Measurements from ENCODE around the gene NLGN3. TPM values are rescaled to one million over a fixed set of nuclear protein-coding genes. Genes with fewer than 3 reads are reported as not detected.

NLGN3 gene
- total RNA-seq, 2 donors from 2014 or later: 1.6 to 6.4 TPM

DNA sequence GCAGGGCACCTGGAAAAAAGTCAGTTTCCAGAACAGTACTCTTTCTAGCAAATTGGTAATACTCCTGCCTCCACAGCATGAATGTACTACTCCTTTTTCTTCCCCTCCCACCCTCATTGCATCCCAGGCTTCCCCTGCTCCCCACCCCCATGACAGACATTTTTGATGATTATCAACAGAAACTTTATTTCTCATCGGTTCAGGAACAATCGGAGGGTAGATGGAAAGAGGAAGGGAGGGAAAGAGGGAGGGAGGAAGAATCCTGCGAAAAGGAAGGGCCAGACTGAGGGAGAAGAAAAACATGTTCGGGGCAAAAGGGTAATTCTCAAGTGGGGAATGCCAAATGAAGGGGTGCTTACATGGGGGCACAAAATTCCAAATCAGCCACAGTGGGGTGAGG is 37.4 kb upstream of the NLGN3 start:
- Mint-ChIP-seq H3K4me3 (peak overlapping the region; percentile 99), H3K9me3 (no peaks in the 10 kb centered on the region), H3K36me3 (ENCODE audit: low read depth) (peaks cover 80% of the 10 kb centered on the region), H3K27ac (peak overlapping the region; percentile 96), H3K4me1 (peaks cover 20% of the 10 kb centered on the region), H3K27me3 (no peaks in the 10 kb centered on the region)
- ATAC-seq (replicated peaks): no peak

DNA sequence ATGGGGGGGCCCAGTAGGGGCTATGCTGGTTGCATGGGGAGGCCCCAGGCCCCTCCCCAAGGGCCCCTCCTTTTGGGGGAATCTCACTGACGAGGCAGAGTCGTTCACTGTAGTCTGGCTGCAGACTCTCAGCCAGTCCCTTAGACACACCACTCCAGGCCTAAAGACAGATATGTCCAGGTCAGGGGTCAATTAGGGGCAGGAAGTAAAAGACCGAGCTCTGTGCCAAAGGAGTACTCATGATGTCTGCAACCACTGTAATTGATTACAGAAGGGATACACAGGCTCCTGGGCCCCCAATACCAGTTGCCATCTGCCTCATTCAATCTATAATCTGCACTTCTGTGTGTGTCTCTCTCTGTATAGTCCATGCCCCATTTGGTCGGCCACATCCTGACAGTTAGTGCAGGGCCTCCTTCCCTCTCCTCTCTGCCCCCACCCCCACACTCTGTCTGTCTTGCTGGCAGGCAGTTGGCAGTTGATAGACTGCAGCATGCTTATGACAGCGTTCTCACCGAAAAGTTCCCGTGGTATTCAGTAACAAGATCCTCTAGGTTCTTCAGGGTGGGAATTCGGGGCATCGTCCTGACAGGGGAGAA is 36.8 kb upstream of the NLGN3 start:
- peaks cover 80% of the 10 kb centered on the region for H3K36me3 Mint-ChIP-seq (ENCODE audit: low read depth)
- H3K4me1 Mint-ChIP-seq: peaks cover 20% of the 10 kb centered on the region
- no peaks in the 10 kb centered on the region for H3K9me3 Mint-ChIP-seq
- peak overlapping the region; percentile 96 for H3K27ac Mint-ChIP-seq
- H3K27me3 Mint-ChIP-seq: no peaks in the 10 kb centered on the region
- peak overlapping the region; percentile 99 for H3K4me3 Mint-ChIP-seq
- no peak for ATAC-seq (replicated peaks)

DNA sequence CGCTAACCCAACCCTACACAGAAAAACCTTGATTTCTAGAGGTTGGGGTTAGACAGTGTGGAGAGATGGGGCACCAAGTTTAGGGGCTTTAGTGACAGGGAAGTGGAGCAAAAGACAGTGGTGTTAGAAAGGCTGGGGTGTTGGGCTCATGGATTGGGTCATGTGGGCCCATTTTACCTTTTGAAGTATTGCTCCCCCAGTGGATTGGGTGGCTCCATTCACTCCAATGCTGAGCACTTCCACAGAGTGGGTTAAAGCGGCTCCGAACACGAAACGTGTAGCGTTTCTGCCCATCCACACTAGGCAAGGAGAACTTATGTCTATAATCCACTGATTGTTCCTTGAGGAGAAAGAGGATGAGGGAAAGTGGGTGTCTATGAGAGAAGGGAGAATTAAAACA is 35.6 kb upstream of the NLGN3 start:
- Mint-ChIP-seq H3K27ac (peak overlapping the region; percentile 96), H3K4me1 (peaks cover 24% of the 10 kb centered on the region), H3K36me3 (ENCODE audit: low read depth) (peaks cover 76% of the 10 kb centered on the region), H3K4me3 (peak overlapping the region; percentile 99), H3K27me3 (no peaks in the 10 kb centered on the region), H3K9me3 (no peaks in the 10 kb centered on the region)
- ATAC-seq (replicated peaks): no peak

DNA sequence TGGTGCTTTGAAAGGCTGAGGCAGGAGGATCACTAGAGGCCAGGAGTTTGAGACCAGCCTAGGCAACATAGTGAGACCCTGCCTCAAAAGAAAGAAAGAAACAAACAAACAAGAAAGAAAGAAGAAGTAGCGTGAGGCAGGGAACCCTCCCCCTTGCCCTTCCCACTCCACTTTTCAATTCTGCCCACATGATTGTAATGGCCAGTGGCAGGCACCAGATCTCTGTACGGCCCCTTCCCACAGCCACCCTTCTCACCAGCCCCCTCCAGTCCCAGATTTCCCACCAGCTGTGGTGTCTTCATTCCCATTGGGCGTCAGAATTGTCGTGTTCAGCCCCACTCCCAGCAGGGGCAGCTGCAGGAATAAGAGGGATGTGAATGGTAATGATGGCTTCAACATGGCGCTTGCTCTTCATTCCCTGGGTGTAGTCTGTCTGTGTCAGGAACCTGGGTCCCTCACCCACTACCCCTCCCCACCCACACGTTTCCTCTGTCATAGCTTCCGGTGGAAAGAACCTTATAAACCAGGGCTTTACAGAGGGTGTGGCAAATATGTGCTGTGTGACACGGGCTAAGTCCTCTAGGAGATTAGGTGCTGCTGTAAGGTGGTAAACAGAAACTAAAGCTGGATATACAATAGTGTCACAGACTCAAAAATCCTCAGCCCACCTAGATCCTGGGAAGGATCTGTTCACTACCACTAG is 33.3 kb upstream of the NLGN3 start, which contains the start of gene IL2RG:
Gene IL2RG (minus strand): TSS at position 437 of the 703 bp plus-strand sequence. CDS start 38 bp downstream, at position 399.
- Mint-ChIP-seq H3K27ac (peak within 1 kb of the TSS; percentile 96), H3K4me3 (peak within 1 kb of the TSS; percentile 99), H3K27me3 (no peaks in the 10 kb centered on the region), H3K9me3 (no peaks in the 10 kb centered on the region), H3K36me3 (ENCODE audit: low read depth) (peaks cover 57% of the 10 kb centered on the region), H3K4me1 (peaks cover 18% of the 10 kb centered on the region)
- peak; percentile 84 for ATAC-seq (replicated peaks)

DNA sequence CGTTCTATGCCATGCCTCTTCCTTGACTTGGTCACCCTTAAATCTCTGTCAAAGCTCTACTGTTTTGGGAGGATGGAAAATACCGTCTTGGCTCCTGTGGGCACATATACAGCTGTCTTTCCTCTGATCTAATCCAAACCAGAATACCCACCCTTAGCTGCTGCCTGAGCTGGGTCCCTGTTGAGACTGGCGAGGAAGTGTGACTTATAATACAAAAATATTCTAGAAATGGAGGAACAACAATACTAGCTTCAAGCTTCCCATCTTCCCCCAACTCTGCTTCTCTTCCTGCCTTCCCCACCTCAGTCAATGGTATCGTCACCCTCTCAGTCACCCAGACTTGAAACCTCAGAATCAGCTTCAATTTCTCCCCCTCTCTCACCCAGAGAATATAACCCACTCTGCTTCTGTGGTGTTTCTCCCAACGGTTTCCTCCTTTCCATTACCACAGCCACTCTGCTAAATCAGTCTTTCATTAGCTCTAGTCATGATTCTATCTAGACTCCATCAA is 32.7 kb upstream of the NLGN3 start:
- Mint-ChIP-seq H3K27me3 (no peaks in the 10 kb centered on the region), H3K36me3 (ENCODE audit: low read depth) (peaks cover 50% of the 10 kb centered on the region), H3K27ac (peak overlapping the region; percentile 96), H3K9me3 (no peaks in the 10 kb centered on the region), H3K4me1 (peaks cover 13% of the 10 kb centered on the region), H3K4me3 (peak overlapping the region; percentile 99)
- peak; percentile 73 for ATAC-seq (replicated peaks)

DNA sequence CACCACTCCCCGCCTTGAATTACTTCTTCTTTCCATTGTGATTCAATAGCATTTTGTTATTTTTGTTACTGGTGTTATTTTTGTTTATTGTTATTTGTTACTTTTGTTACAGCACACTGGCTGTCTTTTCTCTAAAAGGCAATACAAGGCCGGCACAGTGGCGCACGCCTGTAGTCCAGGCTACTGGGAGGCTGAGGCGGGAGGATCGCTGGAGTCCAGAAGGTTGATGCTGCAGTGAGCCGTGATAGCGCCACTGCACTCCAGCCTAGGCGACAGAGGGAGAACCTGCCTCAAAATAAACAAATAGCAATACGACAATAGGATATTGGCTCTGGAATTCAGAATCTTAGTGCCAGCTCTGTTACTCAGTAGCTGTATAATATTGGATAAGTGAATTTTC is 27.3 kb upstream of the NLGN3 start:
- H3K27ac Mint-ChIP-seq: no peak overlapping the region
- peak overlapping the region; percentile 75 for H3K4me3 Mint-ChIP-seq
- peaks cover 9% of the 10 kb centered on the region for H3K4me1 Mint-ChIP-seq
- H3K9me3 Mint-ChIP-seq: no peaks in the 10 kb centered on the region
- no peak for ATAC-seq (replicated peaks)
- H3K36me3 Mint-ChIP-seq (ENCODE audit: low read depth): peaks cover 35% of the 10 kb centered on the region
- no peaks in the 10 kb centered on the region for H3K27me3 Mint-ChIP-seq

DNA sequence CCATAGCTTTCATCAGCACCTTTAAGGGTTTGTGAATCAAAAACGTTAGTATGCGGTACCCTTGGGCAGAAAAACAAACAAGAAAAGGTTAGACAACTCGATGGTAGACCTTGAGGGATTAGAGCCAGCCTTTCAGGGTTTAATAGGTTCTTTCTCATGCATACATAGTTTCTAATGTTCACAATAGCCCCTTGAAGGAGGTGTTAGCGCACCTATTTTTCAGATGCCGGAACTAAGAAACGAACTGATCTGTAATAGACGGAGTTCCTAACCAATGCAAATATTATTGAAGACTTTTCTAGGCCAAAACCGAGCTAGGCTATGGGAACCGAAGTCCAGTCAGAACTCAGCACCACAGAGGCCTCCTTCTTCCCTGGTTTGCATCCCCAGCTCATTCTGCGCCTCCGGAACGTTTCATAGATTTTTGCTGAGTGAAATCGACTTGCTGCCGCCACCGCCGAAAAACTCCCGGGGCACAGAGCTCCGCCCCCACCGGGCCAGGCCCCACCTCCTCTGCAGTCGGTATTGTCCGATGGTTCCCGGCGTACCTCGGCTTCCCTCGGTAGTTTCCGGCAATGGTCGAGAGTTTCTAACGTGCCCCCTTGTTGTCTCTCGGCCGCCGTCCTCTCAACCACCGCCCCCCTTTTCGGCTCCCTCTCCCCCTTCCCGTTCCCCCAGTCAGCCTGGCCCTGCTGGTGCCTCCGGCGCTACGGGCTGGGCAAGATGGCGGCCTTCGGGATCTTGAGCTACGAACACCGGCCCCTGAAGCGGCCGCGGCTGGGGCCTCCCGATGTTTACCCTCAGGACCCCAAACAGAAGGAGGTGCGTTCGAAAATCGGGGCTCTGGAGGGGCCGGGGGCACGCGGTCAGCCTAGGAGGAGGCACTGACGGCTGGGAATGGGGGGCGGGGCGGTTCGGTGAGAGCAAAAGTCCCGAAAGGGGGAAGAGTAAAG is 26.3 kb upstream of the NLGN3 start, which contains the start of gene MED12:
Gene MED12 (plus strand): TSS at position 565 of the 953 bp plus-strand sequence. CDS start 159 bp downstream, at position 724.
- Mint-ChIP-seq H3K27ac (peak within 1 kb of the TSS; percentile 78), H3K4me3 (peak within 1 kb of the TSS; percentile 75), H3K36me3 (ENCODE audit: low read depth) (peaks cover 44% of the 10 kb centered on the region), H3K9me3 (no peaks in the 10 kb centered on the region), H3K27me3 (no peaks in the 10 kb centered on the region), H3K4me1 (peaks cover 13% of the 10 kb centered on the region)
- peak; percentile 97 for ATAC-seq (replicated peaks)

DNA sequence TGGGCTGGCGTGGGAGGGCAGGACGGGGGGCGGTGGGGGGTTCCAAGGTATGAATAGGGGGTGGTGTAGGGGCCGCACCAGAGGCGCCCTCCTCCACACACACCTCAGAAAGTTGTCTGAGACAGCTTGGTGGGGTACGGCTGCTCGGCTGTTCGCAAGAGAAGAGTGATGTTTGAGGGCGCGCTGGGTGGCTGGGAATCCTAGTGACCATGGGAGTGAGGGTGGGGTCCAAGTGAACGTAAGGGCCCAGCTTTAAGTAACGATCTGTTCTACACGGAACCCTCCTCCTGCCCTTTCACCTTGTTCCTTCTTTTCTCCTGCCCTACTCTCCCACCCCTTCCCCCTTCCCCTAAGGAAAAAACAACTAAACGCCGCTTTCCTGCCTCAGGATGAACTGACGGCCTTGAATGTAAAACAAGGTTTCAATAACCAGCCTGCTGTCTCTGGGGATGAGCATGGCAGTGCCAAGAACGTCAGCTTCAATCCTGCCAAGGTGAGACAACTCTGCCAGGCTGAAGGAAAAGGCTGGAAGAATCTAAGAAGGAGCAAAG is 25.6 kb upstream of the NLGN3 start:
- Mint-ChIP-seq H3K36me3 (ENCODE audit: low read depth) (peaks cover 52% of the 10 kb centered on the region), H3K27ac (peak overlapping the region; percentile 78), H3K9me3 (no peaks in the 10 kb centered on the region), H3K4me1 (peaks cover 10% of the 10 kb centered on the region), H3K4me3 (peak overlapping the region; percentile 75), H3K27me3 (no peaks in the 10 kb centered on the region)
- ATAC-seq (replicated peaks): peak; percentile 23

DNA sequence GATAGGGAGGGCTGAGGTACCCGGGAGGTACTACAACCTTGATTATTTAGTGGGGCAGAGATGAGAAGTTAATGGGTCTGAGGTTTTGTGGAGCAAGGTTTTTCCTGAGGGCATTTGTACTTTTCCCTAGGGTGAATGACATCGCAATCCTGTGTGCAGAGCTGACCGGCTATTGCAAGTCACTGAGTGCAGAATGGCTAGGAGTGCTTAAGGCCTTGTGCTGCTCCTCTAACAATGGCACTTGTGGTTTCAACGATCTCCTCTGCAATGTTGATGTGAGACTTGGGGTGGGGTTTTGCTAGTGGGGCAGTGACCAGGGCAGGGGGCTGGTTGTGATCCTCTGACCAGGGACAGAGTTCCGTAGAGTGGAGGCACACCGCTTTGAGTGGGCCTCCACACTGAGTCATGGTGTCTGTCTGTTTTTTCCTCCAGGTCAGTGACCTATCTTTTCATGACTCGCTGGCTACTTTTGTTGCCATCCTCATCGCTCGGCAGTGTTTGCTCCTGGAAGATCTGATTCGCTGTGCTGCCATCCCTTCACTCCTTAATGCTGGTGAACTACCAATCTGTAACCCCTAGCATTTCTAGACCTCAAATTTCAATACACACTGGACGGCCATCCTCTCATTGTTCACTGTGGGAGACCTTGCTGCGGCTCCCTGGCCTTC is 16.3 kb upstream of the NLGN3 start:
- Mint-ChIP-seq H3K27me3 (no peaks in the 10 kb centered on the region), H3K9me3 (no peaks in the 10 kb centered on the region), H3K27ac (peak overlapping the region; percentile 78), H3K4me1 (peaks cover 28% of the 10 kb centered on the region), H3K4me3 (peak overlapping the region; percentile 75), H3K36me3 (ENCODE audit: low read depth) (peaks cover 98% of the 10 kb centered on the region)
- peak; percentile 52 for ATAC-seq (replicated peaks)

DNA sequence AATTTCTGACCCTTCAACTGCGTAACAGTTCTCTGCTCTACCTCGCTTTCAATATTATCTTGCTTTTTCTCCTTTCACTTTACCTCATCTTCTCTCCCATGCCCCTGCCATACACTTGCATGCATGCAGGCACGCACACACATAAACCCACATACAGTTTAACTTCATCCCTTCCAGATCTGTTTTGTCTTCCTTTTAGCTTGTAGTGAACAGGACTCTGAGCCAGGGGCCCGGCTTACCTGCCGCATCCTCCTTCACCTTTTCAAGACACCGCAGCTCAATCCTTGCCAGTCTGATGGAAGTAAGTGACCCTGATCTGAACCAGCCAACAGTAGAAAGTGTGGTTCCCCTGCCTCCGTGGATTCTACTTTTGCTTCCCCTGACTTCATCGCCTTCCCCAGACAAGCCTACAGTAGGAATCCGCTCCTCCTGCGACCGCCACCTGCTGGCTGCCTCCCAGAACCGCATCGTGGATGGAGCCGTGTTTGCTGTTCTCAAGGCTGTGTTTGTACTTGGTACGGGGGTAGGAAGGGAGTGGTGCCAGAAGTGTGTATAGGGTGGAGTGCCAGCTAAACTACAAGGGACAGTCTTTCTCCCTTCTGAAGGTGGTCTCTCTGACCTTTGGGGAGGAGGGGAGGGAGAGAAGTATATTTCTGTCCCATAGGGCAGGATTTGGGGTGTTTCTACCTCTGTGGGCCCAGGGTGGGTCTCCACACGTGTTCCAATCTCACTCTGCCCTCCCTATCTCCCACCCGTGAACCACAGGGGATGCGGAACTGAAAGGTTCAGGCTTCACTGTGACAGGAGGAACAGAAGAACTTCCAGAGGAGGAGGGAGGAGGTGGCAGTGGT is 15.5 kb upstream of the NLGN3 start:
- no peaks in the 10 kb centered on the region for H3K9me3 Mint-ChIP-seq
- H3K27me3 Mint-ChIP-seq: no peaks in the 10 kb centered on the region
- peak; percentile 89 for ATAC-seq (replicated peaks)
- peaks cover 98% of the 10 kb centered on the region for H3K36me3 Mint-ChIP-seq (ENCODE audit: low read depth)
- H3K4me3 Mint-ChIP-seq: peak overlapping the region; percentile 75
- peaks cover 27% of the 10 kb centered on the region for H3K4me1 Mint-ChIP-seq
- peak overlapping the region; percentile 78 for H3K27ac Mint-ChIP-seq

DNA sequence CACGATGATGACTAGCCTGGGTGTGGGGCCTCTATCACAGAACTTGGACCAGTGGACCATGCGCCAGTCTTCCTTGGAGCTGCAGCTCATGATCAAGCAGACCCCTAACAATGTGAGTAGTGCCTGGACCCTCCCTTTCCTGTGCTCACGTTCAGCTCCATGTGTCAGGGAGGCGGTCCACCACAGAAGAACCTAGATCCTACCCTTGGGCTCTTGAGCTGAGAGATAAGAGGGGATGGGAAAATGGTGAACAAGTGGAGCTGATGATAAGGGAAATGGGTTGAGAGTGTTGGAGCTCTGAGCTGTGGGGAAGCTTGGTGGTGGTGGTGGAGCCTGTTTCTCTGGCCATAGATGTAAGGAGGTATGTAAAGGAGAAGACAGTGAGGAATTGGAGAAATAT is 13.1 kb upstream of the NLGN3 start:
- Mint-ChIP-seq H3K9me3 (no peaks in the 10 kb centered on the region), H3K4me3 (no peak overlapping the region), H3K27me3 (no peaks in the 10 kb centered on the region), H3K36me3 (ENCODE audit: low read depth) (peaks cover 98% of the 10 kb centered on the region), H3K27ac (no peak overlapping the region), H3K4me1 (peaks cover 22% of the 10 kb centered on the region)
- no peak for ATAC-seq (replicated peaks)

DNA sequence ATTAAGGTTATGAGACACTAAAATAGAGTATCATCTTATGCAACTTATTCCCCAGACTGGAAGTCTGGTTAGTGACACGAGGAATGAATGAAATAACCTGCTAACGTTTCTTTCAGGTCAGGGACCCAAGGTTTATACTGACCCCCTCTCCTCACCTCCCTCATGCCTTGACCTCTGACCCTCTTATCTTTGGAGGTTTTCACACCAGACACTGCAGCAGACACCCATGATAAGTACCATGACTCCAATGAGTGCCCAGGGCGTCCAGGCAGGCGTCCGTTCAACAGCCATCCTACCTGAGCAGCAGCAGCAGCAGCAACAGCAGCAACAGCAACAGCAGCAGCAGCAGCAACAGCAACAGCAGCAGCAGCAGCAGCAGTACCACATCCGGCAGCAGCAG is 4.2 kb upstream of the NLGN3 start:
- Mint-ChIP-seq H3K27ac (no peak overlapping the region), H3K4me1 (peaks cover 5% of the 10 kb centered on the region), H3K4me3 (no peak overlapping the region), H3K36me3 (ENCODE audit: low read depth) (peaks cover 74% of the 10 kb centered on the region), H3K27me3 (no peaks in the 10 kb centered on the region), H3K9me3 (no peaks in the 10 kb centered on the region)
- ATAC-seq (replicated peaks): no peak

DNA sequence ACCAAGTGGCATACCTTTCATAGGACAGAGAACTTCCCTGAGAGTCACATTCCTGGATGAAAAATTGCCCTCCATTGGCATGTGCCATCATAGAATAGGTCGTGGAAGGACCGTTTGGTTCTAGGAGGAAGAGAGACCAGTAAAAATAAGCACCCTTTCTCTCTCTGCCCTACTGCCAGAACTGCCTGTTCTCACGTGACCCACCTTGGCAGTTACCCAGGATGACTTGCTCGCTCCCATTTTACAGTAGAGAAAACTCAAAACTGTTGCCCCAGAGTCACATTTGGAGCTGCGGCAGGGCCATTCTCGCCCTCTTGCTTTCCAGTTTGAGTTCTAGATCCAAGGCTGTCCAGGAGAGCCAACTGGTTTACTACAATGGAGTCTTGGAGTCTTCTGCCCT is 1.1 kb upstream of the NLGN3 start:
- no peak for ATAC-seq (replicated peaks)
- peaks cover 43% of the 10 kb centered on the region for H3K36me3 Mint-ChIP-seq (ENCODE audit: low read depth)
- H3K4me3 Mint-ChIP-seq: no peak overlapping the region
- peaks cover 10% of the 10 kb centered on the region for H3K4me1 Mint-ChIP-seq
- H3K27ac Mint-ChIP-seq: no peak overlapping the region
- no peaks in the 10 kb centered on the region for H3K27me3 Mint-ChIP-seq
- no peaks in the 10 kb centered on the region for H3K9me3 Mint-ChIP-seq
